Keratinocyte (primary cell): ENCODE measurements around the gene TNXB.
"Not testable (repeated sequence)": the region's sequence is repeated elsewhere in the genome, so short reads cannot be mapped to it uniquely, and the experiment has no call there.

ENCODE experiments used
- CTCF ChIP-seq, 3 experiments: IDR thresholded peaks in 1 of 3; conservative IDR thresholded peaks in 1 of 3; optimal IDR thresholded peaks in 1 of 3; 2 replicates in 2 of 3; 3 replicates in 1 of 3; pipeline versions ENCODE3 to v1.5.1; 2011; ENCODE audit warnings: low read length in 3 of 3, mild to moderate bottlenecking in 3 of 3, moderate library complexity in 2 of 3, control low read depth in 1 of 3, inconsistent platforms in 1 of 3; ENCODE audit not compliant: insufficient read depth in 2 of 3; ENCODE audit errors: extremely low read depth in 1 of 3
- EZH2 ChIP-seq: IDR thresholded peaks from one replicate; pipeline ENCODE4 v1.6.1; 2012; ENCODE audit warnings: inconsistent platforms, mild to moderate bottlenecking, low read length, moderate library complexity

- TF ChIP-seq CTCF (optimal IDR thresholded peaks at IDR 0.05 in 1 of 3, IDR thresholded peaks at IDR 0.05 in 1 of 3, conservative IDR thresholded peaks at IDR 0.05 in 1 of 3; ENCODE audit: extremely low read depth in 1 of 3, insufficient read depth in 2 of 3, low read length in 3 of 3); EZH2: not testable (repeated sequence)
Observed at GRCh38 chr6:32049736-32050135, 59.4 kb downstream of the TNXB start.
